ENCODE measurements around the gene KIAA0586. TPM values are rescaled to one million over a fixed set of nuclear protein-coding genes. Genes with fewer than 3 reads are reported as not detected.

KIAA0586 gene
- total and polyA plus RNA-seq, 2 of the 13 experiments (the other 11 are each of a cell fraction or from before 2014, with no cell fraction given): 12.6 to 25.2 TPM

- TF ChIP-seq ZNF3 (CRISPR knock-in tag; IDR thresholded peaks at IDR 0.05) (no peak), ZNF430 (CRISPR knock-in tag; IDR thresholded peaks at IDR 0.05) (peak; percentile 41; the same call in 1 of the 2 replicates), DMTF1 (CRISPR knock-in tag; IDR thresholded peaks at IDR 0.05) (no peak), KLF13 (CRISPR knock-in tag; IDR thresholded peaks at IDR 0.05) (no peak), ZBTB25 (CRISPR knock-in tag; IDR thresholded peaks at IDR 0.05) (peak; percentile 76; the same call in 1 of the 2 replicates), SOX6 (IDR thresholded peaks at IDR 0.05) (no peak), SOX6 (CRISPR knock-in tag; IDR thresholded peaks at IDR 0.05) (peak; percentile 42), RAD51 (IDR thresholded peaks at IDR 0.05; ENCODE audit: borderline replicate concordance) (no peak), ATF1 (CRISPR knock-in tag; IDR thresholded peaks at IDR 0.05) (peak; percentile 63), SMAD3 (CRISPR knock-in tag; IDR thresholded peaks at IDR 0.05) (0 out of 2 replicates have a peak, but pooled peaks have one; percentile 61), ZNF253 (CRISPR knock-in tag; IDR thresholded peaks at IDR 0.05; ENCODE audit: borderline replicate concordance) (no peak)
- TF ChIP-seq, protein P1, sequence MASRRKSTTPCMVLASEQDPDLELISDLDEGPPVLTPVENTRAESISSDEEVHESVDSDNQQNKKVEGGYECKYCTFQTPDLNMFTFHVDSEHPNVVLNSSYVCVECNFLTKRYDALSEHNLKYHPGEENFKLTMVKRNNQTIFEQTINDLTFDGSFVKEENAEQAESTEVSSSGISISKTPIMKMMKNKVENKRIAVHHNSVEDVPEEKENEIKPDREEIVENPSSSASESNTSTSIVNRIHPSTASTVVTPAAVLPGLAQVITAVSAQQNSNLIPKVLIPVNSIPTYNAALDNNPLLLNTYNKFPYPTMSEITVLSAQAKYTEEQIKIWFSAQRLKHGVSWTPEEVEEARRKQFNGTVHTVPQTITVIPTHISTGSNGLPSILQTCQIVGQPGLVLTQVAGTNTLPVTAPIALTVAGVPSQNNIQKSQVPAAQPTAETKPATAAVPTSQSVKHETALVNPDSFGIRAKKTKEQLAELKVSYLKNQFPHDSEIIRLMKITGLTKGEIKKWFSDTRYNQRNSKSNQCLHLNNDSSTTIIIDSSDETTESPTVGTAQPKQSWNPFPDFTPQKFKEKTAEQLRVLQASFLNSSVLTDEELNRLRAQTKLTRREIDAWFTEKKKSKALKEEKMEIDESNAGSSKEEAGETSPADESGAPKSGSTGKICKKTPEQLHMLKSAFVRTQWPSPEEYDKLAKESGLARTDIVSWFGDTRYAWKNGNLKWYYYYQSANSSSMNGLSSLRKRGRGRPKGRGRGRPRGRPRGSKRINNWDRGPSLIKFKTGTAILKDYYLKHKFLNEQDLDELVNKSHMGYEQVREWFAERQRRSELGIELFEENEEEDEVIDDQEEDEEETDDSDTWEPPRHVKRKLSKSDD (CRISPR knock-in tag; IDR thresholded peaks at IDR 0.05; ENCODE audit: low read depth): no peak
- TF ChIP-seq, protein P2, sequence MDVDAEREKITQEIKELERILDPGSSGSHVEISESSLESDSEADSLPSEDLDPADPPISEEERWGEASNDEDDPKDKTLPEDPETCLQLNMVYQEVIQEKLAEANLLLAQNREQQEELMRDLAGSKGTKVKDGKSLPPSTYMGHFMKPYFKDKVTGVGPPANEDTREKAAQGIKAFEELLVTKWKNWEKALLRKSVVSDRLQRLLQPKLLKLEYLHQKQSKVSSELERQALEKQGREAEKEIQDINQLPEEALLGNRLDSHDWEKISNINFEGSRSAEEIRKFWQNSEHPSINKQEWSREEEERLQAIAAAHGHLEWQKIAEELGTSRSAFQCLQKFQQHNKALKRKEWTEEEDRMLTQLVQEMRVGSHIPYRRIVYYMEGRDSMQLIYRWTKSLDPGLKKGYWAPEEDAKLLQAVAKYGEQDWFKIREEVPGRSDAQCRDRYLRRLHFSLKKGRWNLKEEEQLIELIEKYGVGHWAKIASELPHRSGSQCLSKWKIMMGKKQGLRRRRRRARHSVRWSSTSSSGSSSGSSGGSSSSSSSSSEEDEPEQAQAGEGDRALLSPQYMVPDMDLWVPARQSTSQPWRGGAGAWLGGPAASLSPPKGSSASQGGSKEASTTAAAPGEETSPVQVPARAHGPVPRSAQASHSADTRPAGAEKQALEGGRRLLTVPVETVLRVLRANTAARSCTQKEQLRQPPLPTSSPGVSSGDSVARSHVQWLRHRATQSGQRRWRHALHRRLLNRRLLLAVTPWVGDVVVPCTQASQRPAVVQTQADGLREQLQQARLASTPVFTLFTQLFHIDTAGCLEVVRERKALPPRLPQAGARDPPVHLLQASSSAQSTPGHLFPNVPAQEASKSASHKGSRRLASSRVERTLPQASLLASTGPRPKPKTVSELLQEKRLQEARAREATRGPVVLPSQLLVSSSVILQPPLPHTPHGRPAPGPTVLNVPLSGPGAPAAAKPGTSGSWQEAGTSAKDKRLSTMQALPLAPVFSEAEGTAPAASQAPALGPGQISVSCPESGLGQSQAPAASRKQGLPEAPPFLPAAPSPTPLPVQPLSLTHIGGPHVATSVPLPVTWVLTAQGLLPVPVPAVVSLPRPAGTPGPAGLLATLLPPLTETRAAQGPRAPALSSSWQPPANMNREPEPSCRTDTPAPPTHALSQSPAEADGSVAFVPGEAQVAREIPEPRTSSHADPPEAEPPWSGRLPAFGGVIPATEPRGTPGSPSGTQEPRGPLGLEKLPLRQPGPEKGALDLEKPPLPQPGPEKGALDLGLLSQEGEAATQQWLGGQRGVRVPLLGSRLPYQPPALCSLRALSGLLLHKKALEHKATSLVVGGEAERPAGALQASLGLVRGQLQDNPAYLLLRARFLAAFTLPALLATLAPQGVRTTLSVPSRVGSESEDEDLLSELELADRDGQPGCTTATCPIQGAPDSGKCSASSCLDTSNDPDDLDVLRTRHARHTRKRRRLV (CRISPR knock-in tag; IDR thresholded peaks at IDR 0.05): no peak
Observed at GRCh38 chr14:58427281-58428117, at the start of gene KIAA0586, which contains the start of gene TIMM9 (continued).

All from HepG2 (cell line).